A673 (cell line): Measurements from ENCODE around the gene QRFP. TPM values are rescaled to one million over a fixed set of nuclear protein-coding genes. Genes with fewer than 3 reads are reported as not detected.

Source experiments
- BruUV-seq: library from RNA; stranded (reverse); fragments of 400-500 nt; replicated peaks from 2 replicates; lab custom pipeline; 2021; lab: Mats Ljungman, UMichigan
- CTCF ChIA-PET: fragments of 300-600 bp; sonication (Branson Sonifier 250); formaldehyde crosslinking; loops from one replicate; lab custom pipeline; 2022; ENCODE audit warnings: antibody characterized with exemption; lab: Charles Lee
- POLR2A ChIA-PET: fragments of 300-600 bp; sonication (Branson Sonifier 250); formaldehyde crosslinking; loops from one replicate; lab custom pipeline; 2022; ENCODE audit warnings: antibody characterized with exemption; ENCODE audit not compliant: low non-redundant PET; lab: Charles Lee
- DNase-seq: peaks from one replicate; pipeline ENCODE4 v3.0.0-alpha.2; 2015; ENCODE audit warnings: low spot score
- H3K27ac ChIP-seq: fragments of 200-600 bp; sonication (generic); 2 replicates; pipeline ENCODE4 v1.5.1; 2016; ENCODE audit warnings: mixed run types, low read depth, mild to moderate bottlenecking, mixed read lengths, antibody characterized with exemption, low read length; ENCODE audit not compliant: poor library complexity, severe bottlenecking
- H3K27me3 ChIP-seq: fragments of 200-600 bp; sonication (generic); replicated peaks from 2 replicates; pipeline ENCODE4 v1.6.1; 2017; ENCODE audit warnings: mixed run types, low read depth, mild to moderate bottlenecking, mixed read lengths, antibody characterized with exemption, low read length; ENCODE audit not compliant: insufficient read depth, poor library complexity
- H3K36me3 ChIP-seq: fragments of 200-600 bp; sonication (generic); 2 replicates; pipeline ENCODE4 v1.6.1; 2016; ENCODE audit warnings: mixed run types, mild to moderate bottlenecking, mixed read lengths, antibody characterized with exemption, low read length; ENCODE audit not compliant: insufficient read depth, poor library complexity, severe bottlenecking
- H3K4me1 ChIP-seq: fragments of 200-600 bp; sonication (generic); 2 replicates; pipeline ENCODE4 v1.6.1; 2017; ENCODE audit warnings: mixed run types, mild to moderate bottlenecking, mixed read lengths, antibody characterized with exemption, low read length; ENCODE audit not compliant: insufficient read depth, poor library complexity, severe bottlenecking
- H3K4me3 ChIP-seq: fragments of 200-600 bp; sonication (generic); 2 replicates; pipeline ENCODE4 v1.5.1; 2016; ENCODE audit warnings: low read depth, mixed run types, mild to moderate bottlenecking, mixed read lengths, low read length; ENCODE audit not compliant: poor library complexity, severe bottlenecking
- H3K9me3 ChIP-seq: fragments of 200-600 bp; sonication (generic); 2 replicates; pipeline ENCODE4 v1.6.1; 2016; ENCODE audit warnings: mixed run types, low read depth, mild to moderate bottlenecking, mixed read lengths, antibody characterized with exemption, low read length; ENCODE audit not compliant: poor library complexity, severe bottlenecking
- CTCF ChIP-seq: fragments of 300-800, 200-600 bp; sonication (generic); conservative IDR thresholded peaks from 2 replicates; pipeline ENCODE4 v1.5.1; 2017; ENCODE audit warnings: low read depth, mild to moderate bottlenecking, antibody characterized with exemption, low read length, moderate library complexity, mixed read lengths
- EZH2 ChIP-seq: fragments of 200-600 bp; sonication (generic); IDR thresholded peaks from 2 replicates; pipeline ENCODE4 v1.6.1; 2017; ENCODE audit warnings: borderline replicate concordance, low read depth, mild to moderate bottlenecking, mixed read lengths, antibody characterized with exemption, low read length; ENCODE audit not compliant: poor library complexity, severe bottlenecking
- intact Hi-C: fragments of 100-400 bp; cut with micrococcal nuclease; formaldehyde crosslinking; loops from one replicate; pipeline ENCODE4 v1.10.0; 2022; ENCODE audit not compliant: unreplicated experiment
- total RNA-seq: library from RNA; stranded (reverse); gene quantifications from 2 replicates; pipeline ENCODE4 v1.2.3, GENCODE V29; 2021

The QRFP gene
- total RNA-seq, 1 experiment from 2014 or later, result not detected

- intact Hi-C loops, result loop anchor here (2.0 kb wide), 2 partner anchors 91 to 155 kb away; no protein-coding TSS in a partner anchor
- Histone ChIP-seq H3K9me3 (no peaks in the 10 kb centered on the region), H3K4me1 (peaks cover 10% of the 10 kb centered on the region), H3K4me3 (no peak overlapping the region), H3K36me3 (peaks cover 58% of the 10 kb centered on the region), H3K27me3 (no peaks in the 10 kb centered on the region), H3K27ac (peak overlapping the region; percentile 6)
- no TSS peak for BruUV-seq
- CTCF ChIA-PET, result no interaction called here
- TF ChIP-seq EZH2 (no peak), CTCF (no peak)
- no peak for DNase-seq
- POLR2A ChIA-PET, result no interaction called here
Observed at GRCh38 chr9:130861372-130862180, 35.0 kb downstream of the QRFP start.

GRCh38 chr9:130860458-130861316, 35.9 kb downstream of the QRFP start:
- CTCF ChIA-PET, result no interaction called here
- POLR2A ChIA-PET, result no interaction called here
- H3K36me3 ChIP-seq, result peaks cover 65% of the 10 kb centered on the region

More at GRCh38 chr9:130860458-130861316, 35.9 kb downstream of the QRFP start:
- H3K4me1 ChIP-seq, result peaks cover 10% of the 10 kb centered on the region
- H3K27me3 ChIP-seq, result no peaks in the 10 kb centered on the region
- H3K4me3 ChIP-seq, result no peak overlapping the region
- peak; percentile 37 for DNase-seq
- peak overlapping the region; percentile 24 for H3K27ac ChIP-seq
- intact Hi-C loops, result no loop called here
- no peaks in the 10 kb centered on the region for H3K9me3 ChIP-seq
- TF ChIP-seq CTCF (0 out of 2 replicates have a peak, but pooled peaks have one; percentile 18), EZH2 (no peak)
- BruUV-seq, result no TSS peak
